GM18502 (cell line): ENCODE measurements around the gene ME3.
A peak's percentile ranks its signal among the peaks of the same experiment; 100 is the strongest.
"Not testable (repeated sequence)": the region's sequence is repeated elsewhere in the genome, so short reads cannot be mapped to it uniquely, and the experiment has no call there.

Experiments
- ATAC-seq: cut with Tn5 transposase; IDR thresholded peaks from one replicate; pipeline ENCODE4 v1.9.1; 2021; ENCODE audit warnings: mild to moderate bottlenecking; ENCODE audit not compliant: unreplicated experiment, poor library complexity

Gene ME3

GRCh38 chr11:86449993-86450629 lies 222.3 kb downstream of the ME3 start:
- no peak for ATAC-seq

GRCh38 chr11:86447763-86448480 lies 224.5 kb downstream of the ME3 start:
- peak; percentile 47 for ATAC-seq

- no peak for ATAC-seq
Measured at GRCh38 chr11:86446924-86447285, 225.5 kb downstream of the ME3 start.

GRCh38 chr11:86446163-86446923 lies 226.1 kb downstream of the ME3 start:
- ATAC-seq, result no peak

- no peak for ATAC-seq
Measured at GRCh38 chr11:86444981-86445380, 227.4 kb downstream of the ME3 start.

- no peak for ATAC-seq
Measured at GRCh38 chr11:86443415-86443814, 229.0 kb downstream of the ME3 start.

- no peak for ATAC-seq
Measured at GRCh38 chr11:86442827-86443226, 229.6 kb downstream of the ME3 start.

- no peak for ATAC-seq
Measured at GRCh38 chr11:86442420-86442819, 230.0 kb downstream of the ME3 start.

GRCh38 chr11:86440843-86441242 lies 231.6 kb downstream of the ME3 start:
- no peak for ATAC-seq

- no peak for ATAC-seq
Measured at GRCh38 chr11:86440305-86440716, 232.1 kb downstream of the ME3 start.

GRCh38 chr11:86438685-86439084 lies 233.7 kb downstream of the ME3 start:
- no peak for ATAC-seq

GRCh38 chr11:86435711-86436110 lies 236.7 kb downstream of the ME3 start:
- no peak for ATAC-seq

- ATAC-seq, result not testable (repeated sequence)
Measured at GRCh38 chr11:86433361-86434095, 238.9 kb downstream of the ME3 start.

- ATAC-seq, result no peak
Measured at GRCh38 chr11:86431258-86431657, 241.2 kb downstream of the ME3 start.

- no peak for ATAC-seq
Measured at GRCh38 chr11:86427441-86427840, 245.0 kb downstream of the ME3 start.

- ATAC-seq, result not testable (repeated sequence)
Measured at GRCh38 chr11:86423488-86423887, 248.9 kb downstream of the ME3 start.

- ATAC-seq, result no peak
Measured at GRCh38 chr11:86422371-86422770, 250.0 kb downstream of the ME3 start.

GRCh38 chr11:86421946-86422345 lies 250.5 kb downstream of the ME3 start:
- ATAC-seq, result no peak

GRCh38 chr11:86418917-86419316 lies 253.5 kb downstream of the ME3 start:
- peak; percentile 57 for ATAC-seq

- no peak for ATAC-seq
Measured at GRCh38 chr11:86418513-86418912, 253.9 kb downstream of the ME3 start.

- no peak for ATAC-seq
Measured at GRCh38 chr11:86418106-86418505, 254.3 kb downstream of the ME3 start.
